NCI-H524 treated with DMSO at 0.1 percent for 48 hours (cell line): ENCODE data around the gene KSR1.
"Not testable (repeated sequence)": the region's sequence is repeated elsewhere in the genome, so short reads cannot be mapped to it uniquely, and the experiment has no call there.

ENCODE experiments used
- DNase-seq: peaks from one replicate; lab custom pipeline; 2025; lab: John Stamatoyannopoulos, UW

Gene KSR1

DNA sequence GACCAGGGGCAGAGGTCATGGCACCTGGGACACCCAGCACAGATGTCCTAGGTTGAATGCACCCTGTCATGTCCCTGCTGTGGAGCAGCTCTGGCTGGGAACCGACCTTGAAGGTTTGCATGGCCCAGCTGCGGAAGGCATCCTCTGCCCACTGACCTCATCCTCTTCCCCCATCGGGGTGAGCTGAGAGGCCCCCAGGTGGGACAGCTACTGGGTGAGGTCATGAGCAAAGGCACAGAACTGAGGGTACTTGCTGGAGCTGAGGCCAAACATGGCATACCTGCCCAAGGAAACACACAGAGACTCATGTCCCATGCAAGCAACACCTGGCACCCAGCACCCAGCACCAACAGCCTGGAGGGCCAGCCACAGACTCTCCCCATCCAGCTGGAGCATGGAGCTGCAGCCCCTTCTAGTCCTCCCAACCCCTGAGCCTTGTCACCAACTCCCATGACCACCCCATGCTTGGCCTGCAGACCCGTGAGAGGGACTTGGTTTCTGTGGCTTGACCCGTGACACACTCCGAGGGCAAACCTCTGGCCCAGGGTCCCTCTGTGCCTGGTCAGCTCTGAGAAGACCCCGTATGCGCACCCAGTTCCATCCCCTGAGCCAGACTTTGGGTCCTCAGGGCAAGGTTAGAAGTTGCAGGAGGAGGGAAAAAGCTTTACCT is 207.8 kb downstream of the KSR1 start:
- DNase-seq = no peak

DNA sequence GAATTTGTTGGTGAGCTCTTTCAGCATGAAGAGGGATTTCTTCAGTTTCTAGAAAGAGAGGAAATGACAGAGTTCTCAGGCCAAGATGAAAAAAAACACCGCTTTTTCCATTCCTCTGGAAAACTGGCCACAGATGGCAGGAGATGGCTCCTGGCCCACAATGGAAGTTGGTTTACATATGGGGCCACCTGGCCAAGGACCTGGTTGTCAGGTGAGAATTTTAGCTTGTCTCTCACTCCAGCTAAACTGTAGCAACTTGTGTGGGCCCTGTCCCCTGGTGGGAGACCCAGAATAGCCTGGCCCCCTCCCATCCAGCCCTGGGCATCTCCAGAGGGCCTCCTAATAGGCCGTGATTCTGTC is 208.3 kb downstream of the KSR1 start:
- DNase-seq = no peak

DNA sequence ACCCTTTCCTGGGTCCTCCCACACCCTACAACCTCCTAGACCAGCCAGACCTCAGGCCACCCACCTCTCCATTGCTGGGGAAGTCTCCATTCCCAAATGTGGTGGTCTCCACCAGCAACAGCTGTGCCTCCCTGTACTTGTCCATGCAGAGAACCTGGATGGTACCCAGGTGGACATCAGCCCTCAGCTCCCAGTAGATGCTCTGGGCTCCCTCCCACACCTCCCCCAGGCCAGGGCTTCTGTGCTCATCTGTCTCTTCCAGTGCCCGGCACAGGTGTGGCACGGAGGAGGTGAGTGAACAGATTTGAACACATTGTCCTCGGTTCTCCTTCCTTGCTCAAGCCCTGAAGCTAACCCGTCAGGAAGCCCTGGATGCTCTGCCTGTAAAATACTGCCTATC is 209.3 kb downstream of the KSR1 start:
- DNase-seq = no peak

DNA sequence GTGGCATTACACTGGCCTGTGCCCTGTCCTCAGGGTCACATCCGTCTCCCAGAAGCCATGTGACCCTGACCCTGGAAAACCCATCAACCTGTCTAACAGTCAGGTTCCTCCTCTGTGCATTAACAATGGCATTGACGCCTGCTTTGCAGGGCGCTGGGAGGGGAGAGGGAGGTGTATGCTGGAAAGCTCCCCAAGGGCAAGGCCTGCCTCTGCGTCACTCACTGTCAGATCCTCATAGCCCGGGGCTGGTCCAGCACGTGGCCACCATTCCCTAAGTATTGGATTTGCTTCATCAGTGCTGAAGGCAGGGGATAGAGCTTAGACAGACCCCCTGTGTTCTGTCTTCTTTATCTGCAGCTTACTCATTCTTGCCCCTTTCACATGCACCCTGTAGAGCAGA is 210.0 kb downstream of the KSR1 start:
- DNase-seq = not testable (repeated sequence)

DNA sequence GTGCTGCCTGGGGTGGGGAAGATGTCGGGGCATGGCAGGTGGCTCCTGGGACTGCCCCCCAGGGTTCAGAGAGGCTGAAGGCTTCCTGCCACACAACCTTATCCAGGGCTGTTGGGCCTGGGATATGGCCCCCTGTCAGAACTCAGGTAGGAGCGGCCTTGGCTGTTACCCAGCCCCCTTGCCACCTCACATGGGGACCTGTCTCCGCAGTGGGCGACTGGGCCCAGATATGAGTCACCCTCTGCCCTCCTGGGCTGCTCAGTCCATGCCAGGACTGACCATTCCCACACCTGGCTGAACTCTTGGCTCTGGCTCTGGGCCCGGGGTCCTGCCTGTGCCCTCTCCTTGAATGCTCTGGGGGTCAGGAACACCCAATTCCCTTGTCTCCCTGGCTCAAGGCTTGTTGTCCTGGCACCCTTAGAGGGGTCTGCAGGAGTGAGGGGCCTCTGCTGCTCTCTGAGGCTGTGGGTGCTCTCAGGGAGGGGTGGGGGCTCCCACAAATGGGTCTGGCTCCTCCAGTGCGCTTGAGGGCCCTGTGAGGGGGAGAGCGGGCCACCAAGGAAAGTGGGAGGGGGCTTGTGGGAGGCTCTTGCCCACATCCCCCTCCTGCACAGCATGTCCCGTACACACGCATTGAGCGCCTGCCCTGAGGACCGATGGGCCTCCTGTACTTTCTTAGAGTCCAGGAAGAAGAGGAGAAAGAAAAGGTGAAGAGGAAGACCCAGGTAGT is 210.7 kb downstream of the KSR1 start:
- no peak for DNase-seq

DNA sequence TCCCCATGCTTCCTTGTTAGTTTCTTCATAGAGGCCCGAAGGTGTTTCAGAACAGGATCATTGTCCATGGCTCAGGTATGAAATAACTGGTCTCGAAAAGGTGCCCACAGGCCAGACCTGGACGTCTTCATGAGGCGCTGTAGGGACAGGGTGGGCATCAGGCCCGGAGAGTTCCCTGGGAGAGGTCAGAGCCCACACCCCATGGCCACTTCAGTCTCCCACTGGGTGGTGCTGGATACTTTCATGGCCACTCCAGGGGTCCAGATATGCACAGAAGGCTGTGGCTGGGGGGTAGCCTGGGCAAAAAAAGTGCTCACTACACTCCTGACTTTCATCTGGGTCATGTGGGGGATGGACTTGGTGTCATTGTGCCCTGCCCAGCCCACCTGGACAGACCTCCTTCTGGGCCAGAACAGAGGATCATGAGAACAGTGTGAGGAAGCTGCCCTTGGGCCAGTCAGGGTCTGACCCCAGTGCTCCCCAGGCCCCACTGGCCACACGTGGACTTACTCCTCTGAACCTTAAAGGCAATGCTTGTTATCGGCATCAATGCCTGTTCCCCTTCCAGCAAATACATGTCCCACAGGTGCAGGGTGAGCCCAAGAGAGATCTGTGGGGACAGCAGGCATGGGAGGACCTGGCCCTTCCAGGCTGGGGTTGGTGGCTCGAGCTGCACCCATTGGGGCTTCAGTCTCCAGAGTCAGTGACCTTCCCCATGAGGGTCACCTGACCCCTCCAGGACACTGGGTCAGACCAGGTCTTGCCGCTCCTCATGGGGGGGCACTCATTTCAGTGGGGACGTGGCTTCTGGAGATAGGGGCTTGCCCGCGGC is 211.6 kb downstream of the KSR1 start:
- DNase-seq = no peak

DNA sequence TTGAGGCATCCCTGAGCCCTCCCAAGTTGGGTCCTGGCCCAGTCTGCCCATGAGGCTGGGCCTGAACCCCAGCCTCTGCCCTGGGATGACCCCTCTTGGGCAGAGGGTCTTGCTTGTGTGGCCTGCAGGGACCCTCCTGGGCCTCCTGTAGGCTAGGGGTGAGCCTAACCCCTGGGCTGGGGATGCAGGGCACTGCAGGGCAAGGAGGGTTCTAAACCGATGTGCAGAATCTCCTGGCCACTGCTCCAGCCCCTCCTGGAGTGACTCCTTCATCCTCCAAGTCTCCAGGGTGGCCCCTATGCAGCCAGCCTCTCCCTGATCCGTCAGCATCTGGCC is 212.2 kb downstream of the KSR1 start:
- DNase-seq = no peak

DNA sequence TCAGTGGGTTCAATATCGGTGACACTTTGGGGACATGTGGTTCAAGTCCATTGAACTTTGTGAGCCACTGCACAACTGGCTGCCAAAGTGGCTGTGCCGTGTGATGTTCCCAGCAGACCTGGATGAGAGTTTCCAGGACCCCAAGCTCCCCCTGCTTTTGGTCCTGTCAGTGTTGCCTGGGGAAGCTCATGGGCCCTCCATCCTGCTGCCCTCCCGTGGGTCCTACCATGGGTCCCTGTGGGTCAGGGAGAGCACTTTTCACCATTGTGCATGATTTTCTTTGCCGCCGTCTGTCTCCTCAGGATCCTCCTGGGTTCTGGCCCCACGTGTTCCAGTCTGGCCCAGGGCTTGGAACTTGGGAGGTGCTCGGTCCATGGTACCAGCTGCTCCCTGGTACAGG is 212.9 kb downstream of the KSR1 start:
- no peak for DNase-seq

DNA sequence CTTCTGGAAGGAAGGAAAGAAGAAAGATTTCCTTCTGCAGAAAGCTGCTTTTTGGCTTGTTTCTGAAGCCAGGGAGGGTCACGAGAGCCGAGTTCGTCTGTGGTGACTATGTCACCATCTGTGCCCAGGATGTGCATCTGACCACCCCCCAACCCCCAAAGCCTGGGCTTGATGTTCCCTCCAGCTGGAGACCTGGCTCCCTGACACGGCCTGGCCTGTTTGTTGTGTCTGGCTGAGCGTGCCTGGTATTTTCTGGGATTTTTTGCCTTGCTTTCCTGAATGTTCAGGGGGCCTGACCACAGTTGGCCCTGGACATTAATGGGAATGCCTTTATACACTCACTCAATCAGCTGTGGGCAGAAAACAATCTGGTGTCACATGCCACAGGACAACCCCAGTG is 213.6 kb downstream of the KSR1 start:
- no peak for DNase-seq

DNA sequence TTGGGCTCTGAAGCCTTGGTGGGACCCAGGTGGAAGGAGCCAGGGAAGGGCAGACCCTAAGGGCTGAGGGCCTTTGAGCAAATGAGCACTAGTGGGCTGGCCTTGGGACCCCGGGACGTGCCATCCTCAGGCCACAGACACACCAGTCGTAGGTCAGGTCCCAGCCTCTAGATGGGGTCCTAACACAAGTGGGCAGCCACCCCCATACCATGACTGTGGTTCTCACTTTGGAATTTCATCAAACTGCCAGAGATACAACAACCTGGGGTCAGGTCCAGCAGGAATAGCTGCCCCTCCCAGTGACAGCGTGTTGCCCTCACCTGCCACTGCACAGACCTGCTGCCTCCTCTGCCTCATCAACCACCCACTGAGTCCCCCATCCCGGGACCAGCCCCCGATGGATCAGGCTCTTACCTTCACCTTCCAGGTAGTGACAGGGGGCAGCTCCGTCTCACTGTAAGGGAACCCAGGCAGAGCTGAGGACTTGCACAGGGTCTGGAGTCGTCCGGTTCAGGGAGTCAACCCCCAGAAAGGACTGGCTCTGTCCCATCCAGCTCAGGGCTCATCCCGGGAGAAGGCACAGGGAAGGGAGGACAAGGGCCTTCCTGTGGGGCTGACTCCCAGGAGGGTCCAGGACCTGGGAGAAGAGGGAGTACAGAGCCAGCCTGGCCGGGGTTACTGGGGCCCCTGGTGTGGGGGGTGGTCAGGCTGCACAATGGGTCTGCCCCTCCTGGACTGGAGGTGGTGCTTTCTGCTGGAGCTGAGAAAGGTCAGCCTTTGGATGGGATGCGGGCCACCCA is 214.7 kb downstream of the KSR1 start:
- no peak for DNase-seq

DNA sequence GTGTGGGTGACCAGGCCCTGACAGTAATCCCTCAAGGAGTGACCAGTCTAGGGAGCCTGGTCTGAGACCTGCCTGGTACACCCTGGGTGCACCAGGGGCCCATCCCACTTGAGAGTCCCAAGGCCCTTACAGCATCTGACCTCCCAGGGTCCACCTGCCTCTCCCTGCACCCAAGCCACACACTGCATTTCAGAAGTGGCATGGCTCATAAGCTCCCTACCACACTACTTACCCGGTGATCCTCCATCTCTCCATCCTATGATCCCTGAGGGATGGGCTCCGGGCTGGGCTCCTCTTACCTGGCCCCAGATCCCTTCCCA is 215.3 kb downstream of the KSR1 start:
- no peak for DNase-seq

DNA sequence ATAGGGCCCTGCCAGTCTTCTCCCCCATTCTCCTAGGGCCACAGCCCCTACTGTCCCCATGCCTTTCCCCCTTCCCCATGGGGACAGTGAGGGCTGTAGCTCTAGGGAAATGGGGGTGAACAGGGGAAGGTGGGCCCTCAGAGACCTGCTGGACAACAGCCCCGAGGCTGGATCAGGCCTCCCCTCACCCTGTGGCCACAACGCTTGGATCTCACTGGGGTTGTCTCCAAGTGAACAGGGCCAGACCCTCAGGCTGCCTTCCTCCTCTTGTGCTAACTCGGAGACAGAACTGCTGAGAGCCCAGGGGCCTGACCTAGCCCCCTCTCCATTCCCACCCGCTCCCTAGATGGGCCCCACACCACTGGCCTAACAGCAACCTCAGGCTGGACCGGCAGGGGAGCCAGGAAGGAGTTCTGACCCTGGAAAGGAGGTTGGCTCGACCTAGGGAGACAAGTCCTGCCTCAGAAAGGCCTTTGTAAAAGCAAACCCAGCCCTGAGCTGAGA is 215.8 kb downstream of the KSR1 start:
- DNase-seq = not testable (repeated sequence)

DNA sequence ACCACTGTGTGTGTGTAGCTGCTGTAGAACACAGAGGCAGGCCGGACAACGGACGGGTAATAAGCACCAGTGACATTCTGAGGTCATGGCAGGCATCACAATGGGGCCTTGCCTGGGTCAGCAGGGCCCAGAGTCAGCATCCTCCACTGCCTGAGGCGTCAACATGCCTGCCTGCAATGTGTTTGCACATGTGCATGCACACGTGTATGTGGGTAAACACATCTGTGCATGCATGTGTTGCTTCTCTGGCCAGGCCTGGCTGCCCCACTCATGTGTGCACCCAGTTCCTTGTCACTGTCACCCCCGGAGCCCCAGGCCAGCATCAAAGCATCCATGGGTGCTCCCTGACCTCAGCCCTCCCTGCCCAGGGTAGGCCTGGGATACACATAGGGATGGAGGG is 218.1 kb downstream of the KSR1 start:
- DNase-seq = no peak
